D721Med (cell line): Measurements from ENCODE around the gene PACSIN2.

Source experiments
- DNase-seq: peaks from one replicate; pipeline ENCODE4 v3.0.0; 2011; ENCODE audit warnings: low spot score; ENCODE audit not compliant: insufficient read length
- FAIRE-seq: peaks from 2 replicates; lab custom pipeline; 2011; peaks lifted over from hg19 to GRCh38; lab: Jason Lieb, UNC
- CTCF ChIP-seq: IDR thresholded peaks from 2 replicates; pipeline ENCODE4 v1.5.1; 2012; ENCODE audit warnings: mild to moderate bottlenecking, control low read depth; ENCODE audit not compliant: insufficient read depth; ENCODE audit errors: missing control alignments

PACSIN2 gene

DNA sequence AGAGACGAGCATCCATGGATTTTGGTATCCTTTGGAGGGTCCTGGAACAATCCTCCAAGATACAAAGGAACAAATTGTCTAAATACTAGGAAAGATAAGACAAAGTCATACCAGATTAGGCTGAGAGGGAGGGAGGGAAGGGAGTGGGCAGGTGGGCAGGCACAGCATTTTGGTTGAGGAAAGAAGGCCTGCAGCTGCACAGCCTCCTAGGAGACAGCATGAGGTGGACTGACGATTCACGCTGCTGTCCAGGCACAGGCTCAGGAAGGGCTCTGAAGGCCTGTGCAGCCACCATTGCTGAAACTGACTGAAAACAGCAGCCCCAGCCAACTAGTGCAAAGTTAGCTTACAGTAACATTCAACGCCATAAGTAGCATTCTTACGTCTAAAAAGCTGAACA is 64.7 kb downstream of the PACSIN2 start:
- DNase-seq (no peak), FAIRE-seq (no peak)
- TF ChIP-seq CTCF: no peak

DNA sequence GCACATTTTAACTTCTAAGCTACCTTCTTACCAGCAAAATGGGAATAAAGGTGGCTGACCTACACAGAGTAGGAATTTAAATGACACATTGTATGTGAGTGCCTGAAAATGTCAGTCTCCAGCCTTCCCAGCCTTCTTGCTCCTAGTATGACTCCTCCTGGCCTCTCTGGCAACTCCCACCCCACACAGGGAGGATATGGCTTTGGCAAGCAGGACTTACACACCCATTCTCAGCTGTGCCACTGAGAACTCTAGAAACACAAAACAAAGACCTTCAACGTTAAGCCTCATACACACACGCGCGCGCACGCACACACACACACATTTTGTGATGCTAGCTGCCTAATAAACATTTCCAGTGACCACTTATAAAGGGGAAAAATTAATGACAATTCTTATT is 65.8 kb downstream of the PACSIN2 start:
- DNase-seq: no peak
- TF ChIP-seq CTCF: no peak
- FAIRE-seq: no peak

DNA sequence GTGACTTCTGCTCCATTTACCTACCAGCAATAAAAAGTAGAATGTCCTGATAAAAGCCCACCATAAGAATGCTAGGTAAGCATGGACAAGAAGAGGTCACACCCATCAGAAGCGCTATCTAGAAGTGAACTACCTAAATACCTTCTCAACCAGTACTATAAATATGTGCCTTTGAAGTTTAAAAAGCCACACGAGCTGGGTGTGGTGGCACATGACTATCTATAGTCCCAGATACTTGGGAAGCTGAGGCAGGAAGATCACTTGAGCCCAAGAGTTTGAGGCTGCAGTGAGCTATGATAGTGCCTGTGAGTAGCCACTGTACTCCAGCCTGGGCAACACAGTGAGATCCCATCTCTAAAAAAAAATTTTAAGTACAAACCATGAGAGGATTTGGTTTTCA is 66.7 kb downstream of the PACSIN2 start:
- TF ChIP-seq CTCF: no peak

GRCh38 chr22:42947211-42947990 is 67.5 kb downstream of the PACSIN2 start:
- FAIRE-seq (no peak), DNase-seq (no peak)
- no peak for TF ChIP-seq CTCF

More for the DNA sequence above, 66.7 kb downstream of the PACSIN2 start:
- DNase-seq: no peak
- FAIRE-seq: no peak

GRCh38 chr22:42946546-42947198 is 68.3 kb downstream of the PACSIN2 start:
- DNase-seq (no peak), FAIRE-seq (no peak)
- TF ChIP-seq CTCF: no peak

GRCh38 chr22:42945736-42946135 is 69.2 kb downstream of the PACSIN2 start:
- no peak for DNase-seq

More at GRCh38 chr22:42945736-42946135, 69.2 kb downstream of the PACSIN2 start:
- TF ChIP-seq CTCF: no peak
- no peak for FAIRE-seq
